GM12878 (cell line): ENCODE measurements around the gene UQCRH. TPM values are rescaled to one million over a fixed set of nuclear protein-coding genes. Genes with fewer than 3 reads are reported as not detected.
A peak's percentile ranks its signal among the peaks of the same experiment; 100 is the strongest.

Experiments
- ATF7 ChIP-seq: fragments of 450-650 bp; IDR thresholded peaks from 2 replicates; pipeline ENCODE4 v1.6.1; 2016; ENCODE audit warnings: low read depth, mild to moderate bottlenecking
- BHLHE40 ChIP-seq, 2 experiments: fragments of 450-650 bp in 1 of 2; IDR thresholded peaks; 2 replicates each; pipeline ENCODE4 v1.6.1; 2011 to 2017; ENCODE audit warnings: low read depth in 2 of 2, borderline replicate concordance in 1 of 2, improper control_type of control experiment in 1 of 2, low read length in 1 of 2, mild to moderate bottlenecking in 1 of 2
- FOXK2 ChIP-seq: fragments of 450-650 bp; IDR thresholded peaks from 2 replicates; pipeline ENCODE4 v1.6.1; 2017; ENCODE audit warnings: mild to moderate bottlenecking, moderate library complexity
- GABPA ChIP-seq: IDR thresholded peaks from 2 replicates; pipeline ENCODE4 v1.6.1; 2014; ENCODE audit warnings: antibody characterized with exemption, low read depth, mild to moderate bottlenecking, inconsistent platforms
- HDAC2 ChIP-seq: fragments of 200-600 bp; sonication (generic); IDR thresholded peaks from 2 replicates; pipeline ENCODE4 v1.6.1; 2017
- HDGF ChIP-seq: fragments of 450-650 bp; IDR thresholded peaks from 2 replicates; pipeline ENCODE4 v1.6.1; 2016; ENCODE audit warnings: antibody characterized with exemption
- JUNB ChIP-seq: IDR thresholded peaks from 2 replicates; pipeline ENCODE4 v1.6.1; 2016; ENCODE audit warnings: antibody characterized with exemption, mild to moderate bottlenecking
- KLF5 ChIP-seq: fragments of 450-650 bp; IDR thresholded peaks from 2 replicates; pipeline ENCODE4 v1.6.1; 2014; ENCODE audit warnings: mild to moderate bottlenecking; ENCODE audit not compliant: partially characterized antibody
- MXI1 ChIP-seq: fragments of 150-350 bp; IDR thresholded peaks from 2 replicates; pipeline ENCODE4 v1.6.1; 2011; ENCODE audit warnings: low read depth, mild to moderate bottlenecking, inconsistent platforms, low read length, improper control_type of control experiment
- POU2F2 ChIP-seq: IDR thresholded peaks from 3 replicates; pipeline ENCODE4 v1.6.1; 2011; ENCODE audit warnings: low read depth, mild to moderate bottlenecking, low read length, borderline replicate concordance
- RAD51 ChIP-seq: fragments of 450-650 bp; IDR thresholded peaks from 2 replicates; pipeline ENCODE4 v1.6.1; 2016; ENCODE audit warnings: moderate library complexity, mild to moderate bottlenecking, inconsistent platforms
- RCOR1 ChIP-seq: conservative IDR thresholded peaks from 2 replicates; pipeline ENCODE4 v1.6.1; 2012; ENCODE audit warnings: low read depth, low read length, improper control_type of control experiment
- RUNX3 ChIP-seq: IDR thresholded peaks from 2 replicates; pipeline ENCODE4 v1.6.1; 2012; ENCODE audit warnings: low read length, inconsistent platforms
- SPI1 ChIP-seq: IDR thresholded peaks from 2 replicates; pipeline ENCODE4 v1.6.1; 2011; ENCODE audit warnings: low read depth, mild to moderate bottlenecking, low read length, moderate library complexity, borderline replicate concordance; ENCODE audit not compliant: insufficient read depth
- TARDBP ChIP-seq: IDR thresholded peaks from 2 replicates; pipeline ENCODE4 v1.6.1; 2016; ENCODE audit warnings: borderline replicate concordance
- ZNF207 ChIP-seq: fragments of 450-650 bp; IDR thresholded peaks from 2 replicates; pipeline ENCODE4 v1.6.1; 2014; ENCODE audit warnings: antibody characterized with exemption, mild to moderate bottlenecking, borderline replicate concordance
- ZNF24 ChIP-seq: fragments of 450-650 bp; IDR thresholded peaks from 2 replicates; pipeline ENCODE4 v1.6.1; 2017; ENCODE audit warnings: antibody characterized with exemption, mild to moderate bottlenecking
- ZNF622 ChIP-seq: fragments of 450-650 bp; IDR thresholded peaks from 2 replicates; pipeline ENCODE4 v1.6.1; 2017; ENCODE audit warnings: mild to moderate bottlenecking, inconsistent platforms
- polyA plus RNA-seq, 11 experiments: library from polyadenylated mRNA; depleted of rRNA in 4 of 11; unstranded in 6 of 11; stranded (reverse) in 5 of 11; fragments of >200 nt; fragmentation: Nextera tagmentation in 4 of 11; fragmentation: Illumina TruSeq in 1 of 11; extraction: Ambion mirVana in 4 of 11; extraction: Trizol in 1 of 11; gene quantifications; 1 replicate in 1 of 11; 2 replicates in 10 of 11; pipeline versions ENCODE4 v1.2.1 to v1.2.3, GENCODE V29; 2011 to 2016; ENCODE audit warnings: inconsistent platforms in 2 of 11, missing spikeins in 2 of 11, low read depth in 1 of 11
- total RNA-seq, 4 experiments: library from RNA; depleted of rRNA in 3 of 4; stranded (reverse); fragments of >200 nt in 3 of 4; fragmentation: Illumina TruSeq in 1 of 4; extraction: Trizol in 1 of 4; gene quantifications; 2 replicates each; pipeline versions ENCODE4 v1.2.1 to v1.2.3, GENCODE V29; 2013 to 2021
- TF ChIP-seq, protein P1 (sequence below): fragments of 450-650 bp; IDR thresholded peaks from 2 replicates; pipeline ENCODE4 v1.6.1; 2016; ENCODE audit warnings: mild to moderate bottlenecking
- TF ChIP-seq, protein P2 (sequence below): IDR thresholded peaks from 2 replicates; pipeline ENCODE4 v1.6.1; 2011; ENCODE audit warnings: borderline replicate concordance, low read depth, mild to moderate bottlenecking, moderate library complexity, low read length; ENCODE audit not compliant: insufficient read depth, poor library complexity, severe bottlenecking
- TF ChIP-seq, protein P3 (sequence below): IDR thresholded peaks from 2 replicates; pipeline ENCODE4 v1.6.1; 2011; ENCODE audit warnings: borderline replicate concordance, low read depth, mild to moderate bottlenecking, moderate library complexity, mixed read lengths, low read length; ENCODE audit not compliant: insufficient read depth; ENCODE audit errors: extremely low read length
- TF ChIP-seq, protein P4 (sequence below): IDR thresholded peaks from 2 replicates; pipeline ENCODE4 v1.6.1; 2012; ENCODE audit warnings: low read depth, low read length, improper control_type of control experiment
- TF ChIP-seq, protein P5 (sequence below), 3 experiments: IDR thresholded peaks in 2 of 3; conservative IDR thresholded peaks in 1 of 3; 2 replicates each; pipeline ENCODE4 v1.5.1; 2011; ENCODE audit warnings: low read depth in 3 of 3, low read length in 3 of 3, mild to moderate bottlenecking in 3 of 3, control low read depth in 2 of 3, moderate library complexity in 2 of 3, inconsistent platforms in 1 of 3, mixed read lengths in 1 of 3; ENCODE audit not compliant: control insufficient read depth in 2 of 3, insufficient read depth in 1 of 3; ENCODE audit errors: extremely low read depth in 1 of 3
- TF ChIP-seq, protein P6 (sequence below): IDR thresholded peaks from 2 replicates; pipeline ENCODE4 v1.6.1; 2011; ENCODE audit warnings: mild to moderate bottlenecking, low read depth, low read length, moderate library complexity; ENCODE audit not compliant: insufficient replicate concordance

UQCRH gene
- total and polyA plus RNA-seq, 10 of the 15 experiments (the other 5 are each of a cell fraction or from before 2014, with no cell fraction given) = 363 to 1,782 (median 597) TPM

DNA sequence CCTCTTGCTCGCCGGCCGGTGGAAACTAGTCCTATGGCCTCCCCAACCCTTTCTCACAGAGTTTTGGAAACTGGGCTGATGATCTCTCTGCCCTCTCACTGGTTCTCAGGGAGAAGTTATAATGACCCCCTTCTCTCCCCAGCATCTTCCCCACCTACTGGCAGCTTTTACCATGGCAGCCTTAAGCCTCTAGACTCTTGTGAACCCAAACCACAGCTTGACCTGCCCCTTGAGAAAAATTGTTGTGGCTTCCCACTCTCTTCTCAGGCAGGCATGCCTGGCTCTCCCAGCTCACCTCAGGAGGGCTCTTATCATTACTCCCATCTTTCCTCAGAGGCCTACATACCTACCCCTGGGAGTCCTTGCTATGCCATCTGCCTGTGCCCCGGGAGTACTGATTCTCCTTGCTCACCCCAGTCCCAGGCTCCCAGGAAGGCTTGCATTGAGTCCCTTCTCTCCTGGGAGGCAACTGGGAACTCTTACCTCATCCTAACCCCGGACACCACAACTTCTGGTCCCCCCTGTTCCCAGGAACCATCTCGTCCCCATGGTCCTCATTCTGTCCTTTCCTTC lies 38.7 kb downstream of the UQCRH start (continued):
- TF ChIP-seq, protein P1, sequence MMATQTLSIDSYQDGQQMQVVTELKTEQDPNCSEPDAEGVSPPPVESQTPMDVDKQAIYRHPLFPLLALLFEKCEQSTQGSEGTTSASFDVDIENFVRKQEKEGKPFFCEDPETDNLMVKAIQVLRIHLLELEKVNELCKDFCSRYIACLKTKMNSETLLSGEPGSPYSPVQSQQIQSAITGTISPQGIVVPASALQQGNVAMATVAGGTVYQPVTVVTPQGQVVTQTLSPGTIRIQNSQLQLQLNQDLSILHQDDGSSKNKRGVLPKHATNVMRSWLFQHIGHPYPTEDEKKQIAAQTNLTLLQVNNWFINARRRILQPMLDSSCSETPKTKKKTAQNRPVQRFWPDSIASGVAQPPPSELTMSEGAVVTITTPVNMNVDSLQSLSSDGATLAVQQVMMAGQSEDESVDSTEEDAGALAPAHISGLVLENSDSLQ = no peak
- TF ChIP-seq, protein P2, sequence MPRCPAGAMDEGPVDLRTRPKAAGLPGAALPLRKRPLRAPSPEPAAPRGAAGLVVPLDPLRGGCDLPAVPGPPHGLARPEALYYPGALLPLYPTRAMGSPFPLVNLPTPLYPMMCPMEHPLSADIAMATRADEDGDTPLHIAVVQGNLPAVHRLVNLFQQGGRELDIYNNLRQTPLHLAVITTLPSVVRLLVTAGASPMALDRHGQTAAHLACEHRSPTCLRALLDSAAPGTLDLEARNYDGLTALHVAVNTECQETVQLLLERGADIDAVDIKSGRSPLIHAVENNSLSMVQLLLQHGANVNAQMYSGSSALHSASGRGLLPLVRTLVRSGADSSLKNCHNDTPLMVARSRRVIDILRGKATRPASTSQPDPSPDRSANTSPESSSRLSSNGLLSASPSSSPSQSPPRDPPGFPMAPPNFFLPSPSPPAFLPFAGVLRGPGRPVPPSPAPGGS = no peak
- TF ChIP-seq, protein P3, sequence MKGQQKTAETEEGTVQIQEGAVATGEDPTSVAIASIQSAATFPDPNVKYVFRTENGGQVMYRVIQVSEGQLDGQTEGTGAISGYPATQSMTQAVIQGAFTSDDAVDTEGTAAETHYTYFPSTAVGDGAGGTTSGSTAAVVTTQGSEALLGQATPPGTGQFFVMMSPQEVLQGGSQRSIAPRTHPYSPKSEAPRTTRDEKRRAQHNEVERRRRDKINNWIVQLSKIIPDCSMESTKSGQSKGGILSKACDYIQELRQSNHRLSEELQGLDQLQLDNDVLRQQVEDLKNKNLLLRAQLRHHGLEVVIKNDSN = no peak
- TF ChIP-seq RAD51 = no peak
- TF ChIP-seq, protein P4, sequence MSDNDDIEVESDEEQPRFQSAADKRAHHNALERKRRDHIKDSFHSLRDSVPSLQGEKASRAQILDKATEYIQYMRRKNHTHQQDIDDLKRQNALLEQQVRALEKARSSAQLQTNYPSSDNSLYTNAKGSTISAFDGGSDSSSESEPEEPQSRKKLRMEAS = no peak
- TF ChIP-seq RCOR1 = no peak
- no peak for TF ChIP-seq JUNB
- TF ChIP-seq MXI1 = no peak
- no peak for TF ChIP-seq FOXK2
- TF ChIP-seq GABPA = no peak
- TF ChIP-seq ATF7 = peak; percentile 50; the same call in 1 of the 2 replicates
- no peak for TF ChIP-seq ZNF207
- TF ChIP-seq RUNX3 = peak; percentile 63
- no peak for TF ChIP-seq TARDBP
- no peak for TF ChIP-seq HDGF
- TF ChIP-seq ZNF24 = no peak
- no peak for TF ChIP-seq SPI1
- TF ChIP-seq, protein P5, sequence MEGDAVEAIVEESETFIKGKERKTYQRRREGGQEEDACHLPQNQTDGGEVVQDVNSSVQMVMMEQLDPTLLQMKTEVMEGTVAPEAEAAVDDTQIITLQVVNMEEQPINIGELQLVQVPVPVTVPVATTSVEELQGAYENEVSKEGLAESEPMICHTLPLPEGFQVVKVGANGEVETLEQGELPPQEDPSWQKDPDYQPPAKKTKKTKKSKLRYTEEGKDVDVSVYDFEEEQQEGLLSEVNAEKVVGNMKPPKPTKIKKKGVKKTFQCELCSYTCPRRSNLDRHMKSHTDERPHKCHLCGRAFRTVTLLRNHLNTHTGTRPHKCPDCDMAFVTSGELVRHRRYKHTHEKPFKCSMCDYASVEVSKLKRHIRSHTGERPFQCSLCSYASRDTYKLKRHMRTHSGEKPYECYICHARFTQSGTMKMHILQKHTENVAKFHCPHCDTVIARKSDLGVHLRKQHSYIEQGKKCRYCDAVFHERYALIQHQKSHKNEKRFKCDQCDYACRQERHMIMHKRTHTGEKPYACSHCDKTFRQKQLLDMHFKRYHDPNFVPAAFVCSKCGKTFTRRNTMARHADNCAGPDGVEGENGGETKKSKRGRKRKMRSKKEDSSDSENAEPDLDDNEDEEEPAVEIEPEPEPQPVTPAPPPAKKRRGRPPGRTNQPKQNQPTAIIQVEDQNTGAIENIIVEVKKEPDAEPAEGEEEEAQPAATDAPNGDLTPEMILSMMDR (IDR thresholded peaks at IDR 0.05 in 2 of 3, conservative IDR thresholded peaks at IDR 0.05 in 1 of 3; ENCODE audit: control insufficient read depth in 2 of 3, extremely low read depth in 1 of 3, insufficient read depth in 1 of 3, low read depth in 3 of 3, low read length in 3 of 3) = peak; percentile 56 to 77 (median 59)
- TF ChIP-seq POU2F2 = no peak
- no peak for TF ChIP-seq KLF5
- TF ChIP-seq, protein P6, sequence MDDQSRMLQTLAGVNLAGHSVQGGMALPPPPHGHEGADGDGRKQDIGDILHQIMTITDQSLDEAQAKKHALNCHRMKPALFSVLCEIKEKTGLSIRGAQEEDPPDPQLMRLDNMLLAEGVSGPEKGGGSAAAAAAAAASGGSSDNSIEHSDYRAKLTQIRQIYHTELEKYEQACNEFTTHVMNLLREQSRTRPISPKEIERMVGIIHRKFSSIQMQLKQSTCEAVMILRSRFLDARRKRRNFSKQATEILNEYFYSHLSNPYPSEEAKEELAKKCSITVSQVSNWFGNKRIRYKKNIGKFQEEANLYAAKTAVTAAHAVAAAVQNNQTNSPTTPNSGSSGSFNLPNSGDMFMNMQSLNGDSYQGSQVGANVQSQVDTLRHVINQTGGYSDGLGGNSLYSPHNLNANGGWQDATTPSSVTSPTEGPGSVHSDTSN = no peak
- TF ChIP-seq ZNF622 = no peak
- peak in 1 of 2 experiments; percentile 32; a peak in 1 of 4 replicates for TF ChIP-seq BHLHE40 (IDR thresholded peaks at IDR 0.05; ENCODE audit: borderline replicate concordance in 1 of 2, low read depth in 2 of 2, low read length in 1 of 2)
- no peak for TF ChIP-seq HDAC2
